ENCODE results near the gene TLK2.
A peak's percentile ranks its signal among the peaks of the same experiment; 100 is the strongest.
"Not testable (repeated sequence)": the region's sequence is repeated elsewhere in the genome, so short reads cannot be mapped to it uniquely, and the experiment has no call there.

TLK2 gene

DNA sequence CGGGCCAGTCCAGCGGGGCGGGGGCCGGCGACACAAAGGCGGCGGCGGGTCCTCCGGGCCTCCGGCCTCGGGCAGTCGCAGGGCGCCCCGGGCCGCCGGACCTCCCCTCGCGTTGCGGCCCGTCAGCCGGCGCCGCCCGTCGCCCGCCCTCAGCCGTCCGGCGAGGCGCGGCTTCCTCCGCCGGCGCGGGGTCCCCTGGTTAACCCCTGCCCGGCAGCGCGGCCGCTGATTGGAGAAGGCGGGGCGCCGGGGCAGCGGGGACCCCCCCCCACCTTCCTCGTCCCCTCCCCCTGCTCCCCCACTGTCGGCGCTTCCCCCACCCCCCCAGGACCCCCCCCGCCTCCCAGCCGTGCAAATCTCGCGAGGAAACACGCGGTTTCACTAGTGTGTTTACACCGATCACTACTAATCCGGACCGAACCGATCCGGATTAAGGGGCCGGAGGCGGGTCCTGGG lies at the start of gene TLK2:
Gene TLK2, plus strand, starts transcription at position 402 of the 456 bp plus-strand sequence. CDS start 2,301 bp downstream, outside the sequence.
- peak; percentile 67 for DNase-seq (ENCODE audit: low read depth)

DNA sequence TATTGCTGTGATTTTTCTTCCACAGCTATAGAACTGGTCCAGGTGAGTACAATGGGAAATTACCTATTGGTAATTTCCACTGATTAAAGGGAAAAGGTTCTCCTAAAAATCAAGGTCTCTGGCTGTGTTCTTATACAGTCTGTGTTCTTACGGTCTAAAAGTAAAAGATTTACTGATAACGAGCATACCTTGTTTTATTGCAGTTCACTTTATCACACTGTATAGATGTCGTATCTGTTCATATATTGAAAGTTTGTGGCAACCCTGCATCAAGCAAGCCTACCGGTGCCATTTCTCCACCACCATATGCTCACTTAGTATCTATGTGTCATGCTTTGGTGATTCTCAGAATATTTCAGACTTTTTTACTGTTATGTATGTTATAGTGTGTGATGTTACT lies 43.4 kb upstream of the TLK2 start:
- not testable (repeated sequence) for DNase-seq (ENCODE audit: low read depth)

DNA sequence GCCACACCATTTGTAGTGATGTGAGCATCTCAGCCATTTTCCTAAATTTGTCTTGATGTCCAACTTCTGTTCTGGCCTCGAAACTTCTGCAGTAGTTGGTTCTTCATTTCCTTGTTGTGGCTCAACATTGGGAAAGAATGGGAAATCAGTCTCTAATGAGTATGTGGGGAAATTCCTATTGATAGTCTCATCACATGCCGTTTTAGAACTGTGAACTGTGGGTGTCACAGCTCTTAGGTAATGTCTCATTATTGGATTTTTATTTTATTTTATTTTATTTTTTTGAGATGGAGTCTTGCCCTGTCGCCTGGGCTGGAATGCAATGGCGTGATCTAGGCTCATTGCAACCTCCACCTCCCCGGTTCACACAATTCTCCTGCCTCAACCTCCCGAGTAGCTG lies 37.4 kb upstream of the TLK2 start:
- not testable (repeated sequence) for DNase-seq (ENCODE audit: low read depth)

DNA sequence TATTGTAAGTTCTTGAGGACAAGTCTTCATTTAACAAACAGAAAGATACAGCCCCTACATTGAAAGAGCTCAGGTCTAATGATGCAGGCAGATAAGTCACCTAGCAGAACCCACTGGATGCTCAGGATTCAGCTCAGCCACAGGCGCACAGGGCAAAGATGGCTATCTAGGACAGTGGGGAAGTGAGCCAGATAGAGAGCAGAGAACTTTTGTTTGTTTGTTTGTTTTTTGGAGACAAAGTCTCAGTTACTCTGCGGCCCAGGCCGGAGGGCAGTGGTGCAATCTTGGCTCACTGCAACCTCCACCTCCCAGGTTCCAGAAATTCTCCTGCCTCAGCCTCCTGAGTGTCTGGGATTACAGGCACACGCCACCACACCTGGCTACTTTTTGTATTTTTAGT lies 34.6 kb upstream of the TLK2 start:
- no peak for DNase-seq (ENCODE audit: low read depth)

DNA sequence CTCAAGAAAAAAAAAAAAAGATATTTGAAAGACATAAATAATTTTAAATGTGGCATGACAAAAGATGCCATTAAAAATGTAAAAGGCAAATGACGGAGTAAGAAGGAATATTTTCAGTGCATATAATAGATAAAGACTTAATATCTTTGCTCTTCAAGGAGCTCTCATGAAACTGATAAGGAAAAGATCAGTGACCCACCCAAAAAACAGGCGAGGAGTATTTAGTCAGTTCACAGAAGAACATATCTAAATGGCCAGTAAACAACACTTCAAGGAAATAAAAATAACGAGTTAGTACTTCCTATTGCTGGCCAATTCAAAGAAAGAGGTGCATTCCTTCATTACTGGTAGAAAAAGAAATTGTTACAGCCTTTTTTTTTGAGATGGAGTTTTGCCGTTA lies 32.8 kb upstream of the TLK2 start:
- DNase-seq (ENCODE audit: low read depth) = not testable (repeated sequence)

DNA sequence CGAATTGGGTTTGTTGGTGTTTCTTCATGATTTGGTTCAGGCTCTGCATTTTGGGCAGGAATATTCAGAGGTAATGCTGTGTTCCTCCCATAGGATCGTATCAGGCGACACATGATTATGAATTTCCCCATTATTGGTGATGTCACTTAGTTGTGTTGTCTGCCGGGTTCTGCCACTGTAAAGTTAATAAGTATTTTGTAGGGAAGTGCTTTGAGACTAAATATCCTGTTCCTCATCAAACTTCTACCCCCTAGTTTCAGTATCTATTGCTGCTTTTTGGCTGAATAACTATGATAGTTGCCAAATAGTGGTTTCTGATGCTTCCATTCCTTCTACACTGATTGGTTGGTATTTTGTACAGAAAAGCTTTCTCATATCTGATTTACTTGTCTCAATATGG lies 26.4 kb upstream of the TLK2 start:
- not testable (repeated sequence) for DNase-seq (ENCODE audit: low read depth)

DNA sequence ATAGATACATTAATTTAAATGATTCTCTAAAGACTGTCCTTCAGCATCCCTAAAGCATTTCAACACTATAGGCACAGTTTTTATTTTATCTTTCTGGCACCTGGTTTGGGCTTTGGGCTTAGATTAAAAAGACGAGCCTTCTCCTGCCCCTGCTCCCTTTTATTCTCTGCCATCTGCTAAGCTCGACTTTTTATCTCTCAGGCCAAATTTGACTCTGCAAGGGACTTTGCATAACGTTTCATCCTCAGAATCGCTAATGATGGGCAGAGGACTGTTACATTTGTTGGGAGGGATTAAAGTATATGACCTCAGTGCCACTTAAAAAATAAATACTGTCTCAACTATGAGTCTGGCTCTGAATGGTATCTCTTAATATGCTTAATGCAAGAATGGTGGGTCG lies 25.6 kb upstream of the TLK2 start:
- not testable (repeated sequence) for DNase-seq (ENCODE audit: low read depth)

DNA sequence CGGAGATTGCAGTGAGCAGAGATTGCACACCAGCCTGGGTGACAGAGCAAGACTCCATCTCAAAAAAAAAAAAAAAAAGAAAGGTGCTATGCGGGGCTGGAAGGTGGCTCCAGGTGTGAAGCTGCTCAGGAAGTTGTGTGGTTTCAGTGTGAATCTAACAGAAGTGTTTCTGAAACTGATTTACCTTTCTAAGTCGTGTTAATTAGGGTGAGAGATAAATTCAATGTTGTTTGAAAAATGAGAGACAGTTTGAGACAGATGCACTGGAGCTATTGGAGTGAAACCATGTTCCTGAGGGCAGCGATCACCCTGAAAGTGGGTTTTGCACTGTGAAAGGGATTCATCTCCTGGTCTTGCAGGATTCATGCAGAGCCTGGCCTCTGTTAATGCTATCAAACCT lies 25.0 kb upstream of the TLK2 start:
- not testable (repeated sequence) for DNase-seq (ENCODE audit: low read depth)

DNA sequence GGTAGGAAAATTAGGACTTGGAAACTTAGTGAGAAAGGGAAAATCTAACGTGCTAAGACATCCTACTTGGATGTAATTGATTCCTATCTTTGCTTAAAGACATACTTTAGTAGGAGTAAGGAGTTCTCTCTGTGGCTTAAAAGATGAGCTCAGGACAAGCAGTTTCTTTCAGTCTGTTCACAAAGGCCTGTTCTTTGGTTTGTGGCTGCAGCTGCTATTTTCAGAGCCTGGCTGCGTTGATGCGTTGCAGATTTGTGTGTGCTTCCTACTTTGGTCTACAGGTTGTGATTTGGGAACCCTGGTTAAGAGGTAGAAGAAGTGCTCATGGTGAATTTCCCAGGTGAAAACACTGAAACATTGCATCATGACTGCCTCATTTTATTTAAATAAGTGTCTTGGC lies 24.5 kb upstream of the TLK2 start:
- DNase-seq (ENCODE audit: low read depth) = not testable (repeated sequence)

DNA sequence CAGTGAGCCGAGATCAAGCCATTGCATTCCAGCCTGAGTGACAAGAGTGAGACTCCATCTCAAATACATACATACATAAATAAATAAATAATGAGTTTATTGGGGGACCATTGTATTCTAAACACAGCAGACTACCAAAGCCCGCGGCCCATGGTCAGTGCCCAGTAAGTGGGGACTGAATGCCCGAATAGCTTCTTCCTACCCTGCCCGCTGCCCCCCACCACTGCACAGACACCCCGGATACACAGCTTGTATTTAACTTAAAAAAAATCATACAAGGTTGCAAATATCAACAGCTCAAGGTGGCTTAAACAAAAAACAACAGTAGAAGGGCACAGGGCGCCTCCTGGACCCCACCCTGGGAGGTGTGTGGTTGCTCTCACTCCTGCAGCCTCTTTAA lies 22.6 kb upstream of the TLK2 start:
- no peak for DNase-seq (ENCODE audit: low read depth)

DNA sequence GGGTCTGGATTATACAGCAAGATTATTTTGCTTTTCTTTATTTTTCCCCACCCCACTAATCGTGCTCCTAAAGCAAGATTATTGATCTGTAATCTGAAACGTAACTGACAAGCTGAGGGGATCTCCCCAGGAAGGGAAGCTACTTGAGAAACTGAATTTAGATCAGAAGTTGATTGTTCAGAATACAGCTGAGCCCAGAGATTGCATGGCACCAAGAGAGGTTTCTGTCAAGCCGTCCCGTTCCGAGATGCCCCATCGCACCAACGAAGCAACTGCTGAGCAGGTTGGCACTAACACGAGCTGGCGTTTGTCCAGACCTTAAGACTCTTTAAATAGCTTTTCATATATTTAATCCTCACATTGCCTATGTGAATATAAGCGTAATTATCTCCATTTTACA lies 20.1 kb upstream of the TLK2 start:
- DNase-seq (ENCODE audit: low read depth) = not testable (repeated sequence)

DNA sequence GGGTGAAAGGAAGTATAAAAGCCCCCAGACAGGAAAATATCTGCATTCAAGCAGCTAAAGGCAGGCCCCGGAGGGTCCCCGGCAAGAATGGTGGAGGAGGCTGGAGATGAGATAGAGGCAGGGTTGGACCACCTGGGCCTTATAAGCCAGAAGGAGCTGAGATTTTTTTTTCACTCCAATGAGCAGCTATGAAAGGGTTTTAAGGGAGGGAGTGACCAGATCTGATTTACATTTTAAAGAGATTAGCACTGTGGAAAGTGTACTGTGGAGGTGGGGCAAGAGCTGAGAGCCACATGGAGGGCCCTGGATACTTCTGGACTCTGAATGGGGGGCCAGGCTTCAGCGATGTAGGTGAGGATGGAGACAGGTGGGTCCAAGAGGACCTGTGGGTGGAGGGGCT lies 14.2 kb upstream of the TLK2 start:
- DNase-seq (ENCODE audit: low read depth) = not testable (repeated sequence)

DNA sequence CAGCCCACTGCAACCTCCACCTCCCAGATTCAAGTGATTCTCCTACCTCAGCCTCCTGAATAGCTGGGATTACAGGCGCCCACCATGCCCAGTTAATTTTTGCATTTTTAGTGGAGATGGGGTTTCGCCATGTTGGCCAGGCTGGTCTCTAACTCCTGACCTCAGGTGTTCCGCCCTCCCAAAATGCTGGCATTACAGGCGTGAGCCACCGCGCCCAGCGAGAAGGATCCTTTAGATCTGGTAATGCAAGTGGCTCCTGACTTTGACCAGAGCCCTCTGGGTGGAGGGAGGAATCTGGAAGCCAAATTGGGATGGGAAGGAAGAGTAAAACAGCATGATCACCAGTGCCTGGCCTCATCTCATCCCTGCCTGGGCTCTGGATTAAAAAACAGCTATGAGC lies 13.4 kb upstream of the TLK2 start:
- not testable (repeated sequence) for DNase-seq (ENCODE audit: low read depth)

DNA sequence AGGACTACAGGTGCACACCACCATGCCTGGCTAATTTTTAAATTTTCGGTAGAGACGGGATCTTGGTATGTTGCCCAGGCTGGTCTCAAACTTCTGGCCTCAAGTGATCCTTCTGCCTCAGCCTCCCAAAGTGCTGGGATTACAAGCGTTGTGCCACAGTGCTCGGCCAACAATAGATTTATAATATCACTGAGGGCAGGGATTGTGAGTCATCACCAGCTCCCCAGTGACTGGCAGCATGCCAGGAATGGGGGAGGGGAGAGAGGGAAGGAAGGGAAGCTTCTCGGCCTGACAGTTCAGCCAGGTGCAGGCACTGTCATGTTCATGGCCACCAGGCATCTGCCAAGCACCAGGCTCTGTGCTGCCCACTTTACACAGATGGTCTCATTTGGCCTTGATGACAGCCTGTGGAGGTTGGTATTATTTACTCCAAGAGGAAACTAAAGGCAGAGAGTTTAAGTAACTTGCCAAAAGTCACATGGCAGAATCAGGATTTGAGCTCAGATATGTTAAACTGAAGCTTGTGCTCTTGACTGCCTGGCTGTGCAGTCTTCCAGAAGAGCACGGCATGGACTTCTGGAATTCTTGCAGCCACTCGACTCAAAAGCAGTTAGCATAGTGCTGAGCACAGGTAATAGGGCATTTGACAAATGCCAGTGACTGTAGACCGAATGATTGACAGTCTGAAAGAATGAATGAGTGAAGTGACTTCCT lies 7.8 kb upstream of the TLK2 start:
- DNase-seq (ENCODE audit: low read depth) = peak; percentile 51

DNA sequence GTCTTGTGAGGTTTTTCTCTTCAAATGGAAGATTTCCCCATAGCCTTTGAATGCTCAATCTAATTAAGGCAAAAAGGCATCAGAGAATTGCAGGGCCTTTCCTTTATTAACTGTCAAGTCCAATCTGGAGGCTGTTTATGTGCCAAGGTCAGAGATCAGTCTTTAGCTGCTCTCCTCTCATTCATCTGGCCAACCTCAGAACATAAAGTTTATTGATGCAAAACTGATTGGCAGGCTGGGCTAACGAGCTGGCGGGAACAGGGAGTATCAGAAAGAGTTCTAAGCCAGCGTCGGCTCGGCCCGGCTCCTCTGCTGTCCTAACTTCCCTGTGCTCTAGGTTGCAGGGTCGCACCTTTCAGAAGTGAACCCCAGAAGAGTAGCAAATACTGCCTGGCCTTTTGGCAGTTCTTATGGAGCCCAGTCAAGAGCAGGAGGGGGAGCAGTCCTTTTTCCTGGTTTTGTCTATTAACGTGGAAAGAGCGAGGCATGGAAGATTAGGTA lies 7.2 kb upstream of the TLK2 start:
- not testable (repeated sequence) for DNase-seq (ENCODE audit: low read depth)

DNA sequence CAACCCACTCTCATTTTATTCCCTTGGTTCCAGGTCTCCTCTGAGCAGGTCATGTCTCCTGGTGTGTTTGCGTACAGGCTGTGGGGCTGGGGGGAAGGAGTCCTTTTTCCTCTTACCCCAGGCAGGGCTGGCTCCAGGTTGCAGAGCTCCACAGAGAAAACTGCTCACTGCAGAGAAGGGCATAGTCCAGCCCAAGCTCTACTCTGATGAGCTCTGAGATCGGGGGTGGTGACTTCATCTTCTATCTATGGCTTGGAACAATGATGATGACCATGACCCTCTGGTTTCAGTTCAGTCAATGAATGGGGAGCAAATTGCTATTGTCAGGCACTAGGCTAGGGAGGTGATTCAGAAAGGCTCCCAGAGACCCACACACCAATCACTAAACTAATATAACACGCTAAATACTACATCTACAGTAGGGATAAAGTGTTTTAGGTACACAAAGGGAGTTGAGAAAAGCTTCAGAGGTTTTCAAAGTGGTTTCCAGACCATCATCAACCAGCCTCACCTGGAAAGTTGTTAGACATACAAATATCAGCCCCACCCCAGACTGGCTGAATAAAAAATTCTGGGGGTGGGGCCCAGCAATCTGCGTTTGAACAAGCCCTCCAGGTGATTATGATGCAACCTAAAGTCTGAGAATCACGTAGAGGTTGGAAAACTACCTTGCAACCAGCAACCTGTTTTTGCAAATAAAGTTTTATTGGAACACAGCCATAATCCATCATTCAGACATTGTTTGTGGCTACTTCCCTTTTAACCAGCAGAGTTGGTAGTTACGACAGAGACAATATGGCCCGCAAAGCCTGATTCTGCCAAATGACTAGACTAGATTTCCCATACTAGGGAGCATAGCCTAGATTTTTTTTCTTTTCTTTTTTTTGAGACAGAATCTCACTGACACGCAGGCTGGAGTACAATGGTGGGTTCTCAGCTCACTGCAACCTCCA lies 5.3 kb upstream of the TLK2 start:
- DNase-seq (ENCODE audit: low read depth) = not testable (repeated sequence)

DNA sequence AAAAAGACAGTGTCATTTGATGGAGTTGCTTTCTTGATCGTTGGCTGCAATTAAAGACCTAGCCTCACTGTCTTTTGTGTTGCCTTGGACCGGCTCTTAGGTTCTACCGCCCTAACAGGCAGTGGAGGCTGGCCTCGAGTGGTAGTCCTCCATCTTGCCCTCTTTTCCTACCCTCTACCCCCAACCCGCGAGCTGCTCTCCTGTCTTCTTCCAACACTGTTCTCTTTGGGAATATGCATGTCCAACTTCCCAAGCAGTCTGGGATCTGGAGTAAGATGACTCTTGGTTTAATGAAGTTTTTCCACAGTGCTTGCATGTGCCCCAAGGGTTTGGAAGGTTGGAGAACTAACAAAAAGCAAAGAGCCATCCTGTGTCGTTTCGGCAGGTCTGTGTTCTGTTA lies 1.5 kb upstream of the TLK2 start:
- not testable (repeated sequence) for DNase-seq (ENCODE audit: low read depth)

DNA sequence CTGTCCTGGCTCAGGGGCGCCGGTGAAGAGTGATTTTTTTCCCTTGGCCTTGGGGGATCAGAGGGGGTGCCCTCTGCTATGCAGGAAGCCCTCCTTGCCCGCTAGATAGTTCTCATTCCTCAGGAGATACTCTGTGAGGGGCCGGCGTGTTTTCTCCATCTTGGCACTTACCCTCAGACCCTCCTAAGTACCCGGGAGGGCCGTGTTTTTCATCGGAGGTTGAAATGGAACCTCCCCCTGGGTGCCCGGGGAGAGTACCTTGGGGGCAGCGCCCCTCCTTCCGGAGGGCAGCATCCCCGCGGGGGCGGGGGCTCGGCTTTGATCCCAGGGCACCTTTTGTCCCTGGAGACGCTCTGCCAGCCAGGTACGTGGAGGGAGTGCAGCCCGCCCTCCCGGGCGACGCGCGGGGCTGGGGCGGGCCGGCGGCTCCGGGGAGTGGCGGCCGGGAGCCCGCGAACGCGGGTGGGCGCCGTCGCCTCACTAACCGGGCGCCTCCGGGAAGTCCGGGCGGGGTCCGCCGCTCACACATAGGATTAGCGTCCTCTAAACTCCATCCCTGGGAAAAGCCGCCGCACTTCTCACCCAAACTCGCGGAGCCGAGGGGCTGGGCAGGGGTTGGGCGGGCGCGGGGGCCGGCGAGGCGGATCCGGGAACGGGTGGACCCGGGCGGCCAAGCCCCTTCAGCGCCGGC lies 762 bp upstream of the TLK2 start:
- peak; percentile 20 for DNase-seq (ENCODE audit: low read depth)

DNA sequence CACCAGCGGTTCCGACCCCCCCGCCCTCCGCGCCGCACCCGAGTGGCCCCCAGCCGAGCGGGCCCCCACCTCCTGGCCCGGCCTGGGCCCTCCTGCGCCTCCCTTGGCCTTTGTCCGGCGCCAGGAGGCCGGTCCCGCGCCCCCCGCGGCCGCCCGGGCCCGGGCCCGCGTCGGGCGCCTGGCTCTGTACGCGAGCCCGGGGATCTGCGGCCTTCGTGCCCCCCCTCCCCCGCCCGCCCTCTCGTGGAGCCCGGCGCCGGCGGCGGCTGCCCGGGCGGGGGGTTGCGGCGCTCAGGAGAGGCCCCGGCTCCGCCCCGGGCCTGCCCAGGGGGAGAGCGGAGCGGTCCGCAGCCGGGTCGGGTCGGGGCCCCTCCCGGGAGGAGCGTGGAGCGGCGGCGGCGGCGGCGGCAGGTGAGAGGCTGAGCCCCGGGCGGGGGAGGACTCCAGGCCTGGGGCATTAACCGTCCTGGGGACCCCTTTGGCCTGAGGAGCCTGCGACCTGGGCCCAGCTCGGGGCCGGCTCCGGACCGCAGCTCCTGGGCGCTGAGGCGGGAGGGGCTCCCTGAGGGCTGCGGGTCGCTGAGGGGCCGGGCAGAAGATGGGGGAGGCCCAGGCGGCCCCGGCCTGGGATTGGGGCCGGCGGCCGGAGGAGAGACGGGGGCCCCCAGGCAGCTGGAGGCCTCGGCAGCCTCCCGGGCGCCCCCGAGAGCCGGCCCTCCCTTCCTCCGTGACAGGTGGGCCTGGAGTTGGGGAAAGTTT lies 434 bp downstream of the TLK2 start:
- DNase-seq (ENCODE audit: low read depth) = peak; percentile 20

DNA sequence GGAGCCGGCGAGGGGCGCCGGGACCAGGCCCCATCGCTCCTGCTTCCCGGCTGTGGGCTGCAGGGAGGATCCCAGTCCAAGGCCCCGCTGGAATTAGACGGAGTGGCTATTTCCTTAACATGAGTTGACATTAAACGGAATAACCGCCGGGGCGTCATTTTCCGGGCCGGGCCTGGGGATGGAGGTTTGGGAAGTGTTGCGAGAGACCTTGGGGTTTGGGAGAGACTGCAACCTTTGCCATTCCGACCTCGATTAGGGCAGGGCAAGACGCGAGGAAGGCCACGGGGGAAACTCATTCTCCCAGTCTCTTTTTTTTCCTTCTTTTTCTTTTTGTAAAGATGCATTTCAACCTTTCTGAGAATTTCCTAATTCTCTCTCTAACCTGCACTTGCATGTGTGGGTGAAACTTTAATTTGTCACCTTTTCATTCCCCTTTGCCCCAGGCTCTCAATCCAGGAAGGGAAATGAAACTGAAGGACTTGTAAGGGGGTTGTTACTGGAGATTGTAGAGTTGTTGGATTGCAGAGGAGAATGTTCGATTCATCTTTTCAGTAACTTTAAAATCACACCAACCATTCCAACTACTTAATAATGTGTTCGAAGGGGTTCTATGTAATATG lies 1.1 kb downstream of the TLK2 start:
- not testable (repeated sequence) for DNase-seq (ENCODE audit: low read depth)

DNA sequence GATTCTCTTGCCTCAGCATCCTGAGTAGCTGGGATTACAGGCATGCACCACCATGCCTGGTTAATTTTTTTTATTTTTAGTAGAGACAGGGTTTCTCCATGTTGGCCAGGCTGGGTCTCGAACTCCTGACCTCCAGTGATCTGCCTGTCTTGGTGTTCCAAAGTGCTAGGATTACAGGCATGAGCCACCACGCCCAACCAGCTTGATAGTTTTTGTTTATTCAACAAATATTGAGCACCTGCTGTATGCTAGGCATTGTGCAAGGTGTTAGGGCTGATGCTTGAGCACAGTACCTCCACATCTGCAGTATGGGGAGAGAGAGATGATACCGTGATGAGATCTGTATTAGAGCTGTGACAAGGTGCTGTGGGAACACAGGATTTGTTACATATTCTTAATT lies 3.9 kb downstream of the TLK2 start:
- DNase-seq (ENCODE audit: low read depth) = not testable (repeated sequence)
